ENCODE measurements around the gene TP53INP2. TPM values are rescaled to one million over a fixed set of nuclear protein-coding genes. Genes with fewer than 3 reads are reported as not detected.

TP53INP2 gene
- total and polyA plus RNA-seq, 9 of the 15 experiments (the other 6 are each of a cell fraction or from before 2014, with no cell fraction given): 0.43 to 5.0 (median 1.3) TPM

DNA sequence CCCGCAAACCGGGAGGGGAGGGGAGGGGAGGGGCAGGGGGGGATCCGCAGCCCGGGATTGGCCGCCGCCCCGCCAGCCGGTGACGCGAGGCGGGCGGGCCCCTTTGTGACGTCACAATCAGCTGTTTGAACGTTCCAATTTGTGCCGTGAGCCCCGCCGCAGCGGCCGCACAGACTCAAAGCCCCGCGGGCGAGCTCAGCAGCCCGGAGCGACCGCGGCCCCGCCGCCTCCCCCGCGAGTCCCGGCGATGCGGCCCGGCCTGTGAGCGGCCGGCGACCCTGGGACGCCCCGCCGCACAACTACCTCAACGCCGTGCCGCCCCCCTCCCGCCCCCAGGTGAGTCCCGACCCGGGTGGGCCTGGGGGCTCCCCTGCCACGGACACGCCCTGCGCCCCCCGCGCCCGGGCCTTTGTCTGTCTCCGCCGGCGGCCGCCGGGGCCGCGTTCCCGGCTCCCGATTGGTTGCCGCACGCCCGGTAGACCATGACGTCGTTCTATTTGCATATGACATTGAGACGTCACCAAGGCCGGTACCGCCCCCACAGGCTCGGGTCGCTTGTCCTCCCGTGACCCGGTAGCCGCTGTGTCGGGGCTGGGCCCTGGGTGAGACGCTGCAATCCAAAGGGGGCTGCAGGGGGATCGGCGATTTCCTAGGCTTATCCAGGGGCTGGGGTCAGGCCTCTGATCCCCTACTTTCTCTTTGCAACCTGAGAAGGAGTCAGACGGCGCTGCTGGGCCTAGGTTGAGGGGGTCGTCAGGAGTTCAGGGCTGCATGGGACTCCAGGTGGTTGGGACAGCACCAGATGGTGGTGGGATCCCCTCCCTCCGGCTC, at the start of gene TP53INP2 (continued):
- TF ChIP-seq, protein P1, sequence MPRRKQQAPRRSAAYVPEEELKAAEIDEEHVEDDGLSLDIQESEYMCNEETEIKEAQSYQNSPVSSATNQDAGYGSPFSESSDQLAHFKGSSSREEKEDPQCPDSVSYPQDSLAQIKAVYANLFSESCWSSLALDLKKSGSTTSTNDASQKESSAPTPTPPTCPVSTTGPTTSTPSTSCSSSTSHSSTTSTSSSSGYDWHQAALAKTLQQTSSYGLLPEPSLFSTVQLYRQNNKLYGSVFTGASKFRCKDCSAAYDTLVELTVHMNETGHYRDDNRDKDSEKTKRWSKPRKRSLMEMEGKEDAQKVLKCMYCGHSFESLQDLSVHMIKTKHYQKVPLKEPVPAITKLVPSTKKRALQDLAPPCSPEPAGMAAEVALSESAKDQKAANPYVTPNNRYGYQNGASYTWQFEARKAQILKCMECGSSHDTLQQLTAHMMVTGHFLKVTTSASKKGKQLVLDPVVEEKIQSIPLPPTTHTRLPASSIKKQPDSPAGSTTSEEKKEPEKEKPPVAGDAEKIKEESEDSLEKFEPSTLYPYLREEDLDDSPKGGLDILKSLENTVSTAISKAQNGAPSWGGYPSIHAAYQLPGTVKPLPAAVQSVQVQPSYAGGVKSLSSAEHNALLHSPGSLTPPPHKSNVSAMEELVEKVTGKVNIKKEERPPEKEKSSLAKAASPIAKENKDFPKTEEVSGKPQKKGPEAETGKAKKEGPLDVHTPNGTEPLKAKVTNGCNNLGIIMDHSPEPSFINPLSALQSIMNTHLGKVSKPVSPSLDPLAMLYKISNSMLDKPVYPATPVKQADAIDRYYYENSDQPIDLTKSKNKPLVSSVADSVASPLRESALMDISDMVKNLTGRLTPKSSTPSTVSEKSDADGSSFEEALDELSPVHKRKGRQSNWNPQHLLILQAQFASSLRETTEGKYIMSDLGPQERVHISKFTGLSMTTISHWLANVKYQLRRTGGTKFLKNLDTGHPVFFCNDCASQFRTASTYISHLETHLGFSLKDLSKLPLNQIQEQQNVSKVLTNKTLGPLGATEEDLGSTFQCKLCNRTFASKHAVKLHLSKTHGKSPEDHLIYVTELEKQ (CRISPR knock-in tag; IDR thresholded peaks at IDR 0.05): no peak
- TF ChIP-seq, protein P2, sequence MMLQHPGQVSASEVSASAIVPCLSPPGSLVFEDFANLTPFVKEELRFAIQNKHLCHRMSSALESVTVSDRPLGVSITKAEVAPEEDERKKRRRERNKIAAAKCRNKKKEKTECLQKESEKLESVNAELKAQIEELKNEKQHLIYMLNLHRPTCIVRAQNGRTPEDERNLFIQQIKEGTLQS (IDR thresholded peaks at IDR 0.05): peak; percentile 57
- TF ChIP-seq, protein P2 (CRISPR knock-in tag; conservative IDR thresholded peaks at IDR 0.05): no peak
- TF ChIP-seq BRD9 (IDR thresholded peaks at IDR 0.05; ENCODE audit: low read depth, partially characterized antibody) (no peak), PHB (CRISPR knock-in tag; IDR thresholded peaks at IDR 0.05) (no peak), NCOA1 (IDR thresholded peaks at IDR 0.05; ENCODE audit: low read depth) (peak; percentile 68; the same call in 1 of the 2 replicates), ADNP (tag; IDR thresholded peaks at IDR 0.05) (no peak), RBM39 (optimal IDR thresholded peaks at IDR 0.05; ENCODE audit: low read depth, low read length) (no peak), NFIC (IDR thresholded peaks at IDR 0.05) (no peak), SIN3B (IDR thresholded peaks at IDR 0.05; ENCODE audit: low read depth) (peak; percentile 59), NFIX (CRISPR knock-in tag; IDR thresholded peaks at IDR 0.05; ENCODE audit: low read depth) (no peak), THRAP3 (IDR thresholded peaks at IDR 0.05; ENCODE audit: borderline replicate concordance) (no peak), BDP1 (IDR thresholded peaks at IDR 0.05; ENCODE audit: insufficient read depth, insufficient read length) (no peak), ZNF311 (CRISPR knock-in tag; IDR thresholded peaks at IDR 0.05) (no peak), NRF1 (conservative IDR thresholded peaks at IDR 0.05 in 1 of 2, IDR thresholded peaks at IDR 0.05 in 1 of 2) (peak; percentile 19 to 33; a peak in 1 of 4 replicates), ZNF830 (CRISPR knock-in tag; IDR thresholded peaks at IDR 0.05) (no peak), HIVEP1 (CRISPR knock-in tag; IDR thresholded peaks at IDR 0.05) (no peak)
- TF ChIP-seq, protein P3, sequence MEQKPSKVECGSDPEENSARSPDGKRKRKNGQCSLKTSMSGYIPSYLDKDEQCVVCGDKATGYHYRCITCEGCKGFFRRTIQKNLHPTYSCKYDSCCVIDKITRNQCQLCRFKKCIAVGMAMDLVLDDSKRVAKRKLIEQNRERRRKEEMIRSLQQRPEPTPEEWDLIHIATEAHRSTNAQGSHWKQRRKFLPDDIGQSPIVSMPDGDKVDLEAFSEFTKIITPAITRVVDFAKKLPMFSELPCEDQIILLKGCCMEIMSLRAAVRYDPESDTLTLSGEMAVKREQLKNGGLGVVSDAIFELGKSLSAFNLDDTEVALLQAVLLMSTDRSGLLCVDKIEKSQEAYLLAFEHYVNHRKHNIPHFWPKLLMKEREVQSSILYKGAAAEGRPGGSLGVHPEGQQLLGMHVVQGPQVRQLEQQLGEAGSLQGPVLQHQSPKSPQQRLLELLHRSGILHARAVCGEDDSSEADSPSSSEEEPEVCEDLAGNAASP (IDR thresholded peaks at IDR 0.05): peak; percentile 99
- TF ChIP-seq, protein P4, sequence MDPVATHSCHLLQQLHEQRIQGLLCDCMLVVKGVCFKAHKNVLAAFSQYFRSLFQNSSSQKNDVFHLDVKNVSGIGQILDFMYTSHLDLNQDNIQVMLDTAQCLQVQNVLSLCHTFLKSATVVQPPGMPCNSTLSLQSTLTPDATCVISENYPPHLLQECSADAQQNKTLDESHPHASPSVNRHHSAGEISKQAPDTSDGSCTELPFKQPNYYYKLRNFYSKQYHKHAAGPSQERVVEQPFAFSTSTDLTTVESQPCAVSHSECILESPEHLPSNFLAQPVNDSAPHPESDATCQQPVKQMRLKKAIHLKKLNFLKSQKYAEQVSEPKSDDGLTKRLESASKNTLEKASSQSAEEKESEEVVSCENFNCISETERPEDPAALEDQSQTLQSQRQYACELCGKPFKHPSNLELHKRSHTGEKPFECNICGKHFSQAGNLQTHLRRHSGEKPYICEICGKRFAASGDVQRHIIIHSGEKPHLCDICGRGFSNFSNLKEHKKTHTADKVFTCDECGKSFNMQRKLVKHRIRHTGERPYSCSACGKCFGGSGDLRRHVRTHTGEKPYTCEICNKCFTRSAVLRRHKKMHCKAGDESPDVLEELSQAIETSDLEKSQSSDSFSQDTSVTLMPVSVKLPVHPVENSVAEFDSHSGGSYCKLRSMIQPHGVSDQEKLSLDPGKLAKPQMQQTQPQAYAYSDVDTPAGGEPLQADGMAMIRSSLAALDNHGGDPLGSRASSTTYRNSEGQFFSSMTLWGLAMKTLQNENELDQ (CRISPR knock-in tag; IDR thresholded peaks at IDR 0.05; ENCODE audit: borderline replicate concordance): no peak
- TF ChIP-seq, protein P5, sequence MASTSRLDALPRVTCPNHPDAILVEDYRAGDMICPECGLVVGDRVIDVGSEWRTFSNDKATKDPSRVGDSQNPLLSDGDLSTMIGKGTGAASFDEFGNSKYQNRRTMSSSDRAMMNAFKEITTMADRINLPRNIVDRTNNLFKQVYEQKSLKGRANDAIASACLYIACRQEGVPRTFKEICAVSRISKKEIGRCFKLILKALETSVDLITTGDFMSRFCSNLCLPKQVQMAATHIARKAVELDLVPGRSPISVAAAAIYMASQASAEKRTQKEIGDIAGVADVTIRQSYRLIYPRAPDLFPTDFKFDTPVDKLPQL (IDR thresholded peaks at IDR 0.05; ENCODE audit: extremely low read depth, insufficient read length): no peak
